Kidney (tissue), 14 donors: ENCODE measurements around the gene EEA1. TPM values are rescaled to one million over a fixed set of nuclear protein-coding genes. Genes with fewer than 3 reads are reported as not detected.

Experiments used
- DNase-seq, 5 donors: peaks; one replicate each; pipeline ENCODE4 v3.0.0-alpha.2; 2013 to 2020
- FAIRE-seq: peaks from 2 replicates; lab custom pipeline; 2012; peaks lifted over from hg19 to GRCh38; lab: Jason Lieb, UNC
- H3K27ac ChIP-seq, 2 donors: one replicate each; pipeline ENCODE4 v1.7.0; 2013; ENCODE audit warnings: low read depth in 2 of 2, low read length in 2 of 2, inconsistent platforms in 1 of 2
- H3K27me3 ChIP-seq: one replicate; pipeline ENCODE4 v1.7.1; 2013; ENCODE audit warnings: low read length, inconsistent platforms; ENCODE audit not compliant: control insufficient read depth, insufficient read depth
- H3K36me3 ChIP-seq, 3 donors: one replicate each; pipeline versions ENCODE4 v1.7.0 to v1.7.1; 2013; ENCODE audit warnings: low read length in 3 of 3, control low read depth in 1 of 3, inconsistent platforms in 1 of 3; ENCODE audit not compliant: insufficient read depth in 3 of 3, control insufficient read depth in 2 of 3
- H3K4me1 ChIP-seq, 3 donors: one replicate each; pipeline versions ENCODE4 v1.7.0 to v1.7.1; 2013; ENCODE audit warnings: low read length in 3 of 3, inconsistent platforms in 1 of 3, low read depth in 1 of 3; ENCODE audit not compliant: control insufficient read depth in 2 of 3, insufficient read depth in 2 of 3
- H3K4me3 ChIP-seq, 3 donors: one replicate each; pipeline versions ENCODE4 v1.7.0 to v1.8.1; 2013; ENCODE audit warnings: low read length in 3 of 3, control low read depth in 1 of 3, inconsistent platforms in 1 of 3
- H3K9ac ChIP-seq, 3 donors: one replicate each; pipeline versions ENCODE4 v1.7.0 to v1.7.1; 2013; ENCODE audit warnings: low read length in 3 of 3, control low read depth in 1 of 3, inconsistent platforms in 1 of 3
- H3K9me3 ChIP-seq, 3 donors: one replicate each; pipeline versions ENCODE4 v1.7.0 to v1.7.1; 2013; ENCODE audit warnings: low read length in 3 of 3, control low read depth in 1 of 3, inconsistent platforms in 1 of 3; ENCODE audit not compliant: control insufficient read depth in 2 of 3, insufficient read depth in 1 of 3
- CTCF ChIP-seq: IDR thresholded peaks from 3 replicates; pipeline ENCODE4 v1.5.1; 2012; ENCODE audit warnings: mild to moderate bottlenecking, moderate library complexity, borderline replicate concordance; ENCODE audit not compliant: insufficient read depth; ENCODE audit errors: extremely low read depth
- intact Hi-C: fragments of 100-400 bp; cut with DNase I; formaldehyde crosslinking; loops from one replicate; pipeline ENCODE4 v1.11.1; 2022
- polyA plus RNA-seq: library from polyadenylated mRNA; stranded (reverse); fragments of 350-450 nt; fragmentation: Illumina TruSeq; extraction: RNeasy Lipid Tissue Mini Kit (QIAGEN cat#74804); gene quantifications from one replicate; pipeline ENCODE4 v1.2.3, GENCODE V29; 2014; ENCODE audit warnings: low read depth, low replicate concordance; ENCODE audit not compliant: insufficient read depth
- total RNA-seq: library from RNA; stranded (reverse); fragmentation: NEBNext Ultra II Directional; extraction: Animal tissue kit (Norgen Biotek cat#: 25700); gene quantifications from one replicate; pipeline ENCODE4 v1.2.1, GENCODE V29; 2021
- donor health status: control.
- donor health status: control.
- donor health status: control.
- donor health status: control.
- donor health status: control.
- donor health status: DM: yes; HTN: yes; CAD: no.
- donor health status: Normal renal cell carcinoma (clear cell type).

EEA1 gene
- total and polyA plus RNA-seq, 2 donors from 2014 or later = 2.5 to 30.2 TPM

GRCh38 chr12:92848740-92849139, 80.4 kb downstream of the EEA1 start:
- H3K27ac ChIP-seq = no peak overlapping the region
- peak; percentile 58 for FAIRE-seq
- H3K36me3 ChIP-seq = peaks cover 0 to 5% (median 0%) of the 10 kb centered on the region in 3 donors
- H3K9me3 ChIP-seq = no peaks in the 10 kb centered on the region
- H3K27me3 ChIP-seq = no peaks in the 10 kb centered on the region
- no peak for DNase-seq
- no peak for TF ChIP-seq CTCF
- no peak overlapping the region for H3K4me3 ChIP-seq
- H3K9ac ChIP-seq = no peak overlapping the region
- intact Hi-C loops = no loop called here
- H3K4me1 ChIP-seq = peaks cover 0 to 4% (median 0%) of the 10 kb centered on the region in 3 donors

DNA sequence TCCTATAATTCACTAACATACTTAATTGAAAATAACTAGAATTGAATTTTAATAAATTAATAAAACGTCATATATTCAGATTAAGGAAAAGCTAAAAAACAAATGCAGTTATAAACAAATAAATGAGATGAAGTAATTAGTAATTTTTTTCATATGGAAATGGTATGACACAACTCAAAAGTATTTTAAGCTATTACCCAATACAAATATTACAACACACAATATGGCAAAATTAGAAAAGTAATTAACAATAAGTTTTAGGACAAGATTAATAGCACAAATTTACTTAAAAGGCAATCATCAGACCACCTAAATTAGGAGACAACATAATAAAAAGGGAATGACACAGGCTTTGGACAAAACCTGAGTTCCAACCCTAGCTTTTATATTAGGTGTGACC, 81.7 kb downstream of the EEA1 start:
- peak; percentile 96 for FAIRE-seq
- no peak overlapping the region for H3K9ac ChIP-seq
- peaks cover 0 to 4% (median 0%) of the 10 kb centered on the region in 3 donors for H3K4me1 ChIP-seq
- no peak for DNase-seq
- H3K4me3 ChIP-seq = no peak overlapping the region
- H3K9me3 ChIP-seq = no peaks in the 10 kb centered on the region
- peaks cover 0 to 5% (median 0%) of the 10 kb centered on the region in 3 donors for H3K36me3 ChIP-seq
- TF ChIP-seq CTCF = no peak
- intact Hi-C loops = no loop called here
- no peaks in the 10 kb centered on the region for H3K27me3 ChIP-seq
- H3K27ac ChIP-seq = no peak overlapping the region

DNA sequence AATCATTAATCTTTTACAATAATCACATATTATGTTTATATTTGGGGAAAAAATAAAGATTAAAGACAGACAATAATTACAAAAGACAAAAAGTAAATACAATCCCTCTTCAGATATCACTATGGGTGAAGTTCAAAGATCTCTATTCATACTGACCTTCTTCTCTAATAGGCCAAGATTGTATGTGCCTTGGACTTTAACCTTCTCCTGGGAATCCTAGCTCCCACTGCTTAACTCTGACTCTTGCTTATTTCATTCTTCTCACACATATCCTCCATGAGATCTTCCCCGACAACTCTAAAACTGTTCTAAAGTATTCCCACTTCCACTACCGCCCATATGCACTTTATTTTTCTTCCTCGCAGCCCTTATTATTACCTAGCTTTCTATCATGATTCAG, 83.8 kb downstream of the EEA1 start:
- Histone ChIP-seq H3K9ac (no peak overlapping the region), H3K4me1 (peaks cover 0 to 4% (median 0%) of the 10 kb centered on the region in 3 donors), H3K4me3 (no peak overlapping the region), H3K9me3 (no peaks in the 10 kb centered on the region), H3K27me3 (no peaks in the 10 kb centered on the region), H3K36me3 (peaks cover 0 to 4% (median 2%) of the 10 kb centered on the region in 3 donors), H3K27ac (no peak overlapping the region)
- TF ChIP-seq CTCF = no peak
- FAIRE-seq = no peak
- DNase-seq = no peak
- intact Hi-C loops = no loop called here
